SK-N-SH (cell line): ENCODE data around the gene CDSN. TPM values are rescaled to one million over a fixed set of nuclear protein-coding genes. Genes with fewer than 3 reads are reported as not detected.
"Not testable (repeated sequence)": the region's sequence is repeated elsewhere in the genome, so short reads cannot be mapped to it uniquely, and the experiment has no call there.

ENCODE experiments used
- CTCF ChIA-PET: fragments of 300-600, 350-600 bp; formaldehyde crosslinking; extraction: SDS; loops from one replicate; lab custom pipeline; 2021; lab: Yijun Ruan, JAX
- POLR2A ChIA-PET: fragments of 350-600 bp; sonication (Branson Sonifier 250); formaldehyde crosslinking; extraction: SDS; loops from one replicate; lab custom pipeline; 2020; ENCODE audit warnings: antibody characterized with exemption, inconsistent platforms; lab: Yijun Ruan, JAX
- DNase-seq: peaks from one replicate; pipeline ENCODE4 v3.0.0; 2012
- H2AFZ ChIP-seq: fragments of 200-600 bp; sonication (generic); 2 replicates; pipeline ENCODE4 v1.8.1; 2016; ENCODE audit warnings: antibody characterized with exemption, mild to moderate bottlenecking, low read depth
- H3F3A ChIP-seq: fragments of 200-600 bp; sonication (generic); replicated peaks from 2 replicates; pipeline ENCODE3; 2016; ENCODE audit warnings: antibody characterized with exemption, mild to moderate bottlenecking; ENCODE audit not compliant: insufficient read depth
- H3K27ac ChIP-seq, 2 experiments: fragments of 200-500 bp in 1 of 2; fragments of 200-600 bp in 1 of 2; sonication (Bioruptor generic) in 1 of 2; sonication (generic), shearing (Covaris generic) in 1 of 2; 2 replicates each; pipeline versions ENCODE4 v1.5.1 to v1.6.1; 2014 to 2016; ENCODE audit warnings: low read depth in 2 of 2, inconsistent platforms in 1 of 2, low read length in 1 of 2, mild to moderate bottlenecking in 1 of 2, mixed read lengths in 1 of 2
- H3K27me3 ChIP-seq: fragments of 200-600 bp; sonication (generic), shearing (Covaris generic); 2 replicates; pipeline ENCODE4 v1.6.1; 2016; ENCODE audit warnings: mixed run types; ENCODE audit not compliant: insufficient read depth
- H3K36me3 ChIP-seq, 2 experiments: fragments of 200-500 bp in 1 of 2; fragments of 200-600 bp in 1 of 2; sonication (Bioruptor generic) in 1 of 2; sonication (generic) in 1 of 2; replicated peaks in 1 of 2; 2 replicates each; pipeline versions ENCODE3 to v1.5.1; 2014 to 2016; ENCODE audit warnings: low read length in 1 of 2, mild to moderate bottlenecking in 1 of 2; ENCODE audit not compliant: insufficient read depth in 2 of 2, control insufficient read depth in 1 of 2
- H3K4me1 ChIP-seq, 2 experiments: fragments of 200-500 bp in 1 of 2; fragments of 200-600 bp in 1 of 2; sonication (Bioruptor generic) in 1 of 2; sonication (generic), shearing (Covaris generic) in 1 of 2; 2 replicates each; pipeline versions ENCODE4 v1.5.1 to v1.6.1; 2014 to 2016; ENCODE audit warnings: low read depth in 1 of 2, low read length in 1 of 2, mixed run types in 1 of 2; ENCODE audit not compliant: insufficient read depth in 2 of 2, control insufficient read depth in 1 of 2
- H3K4me2 ChIP-seq: fragments of 200-600 bp; sonication (generic), shearing (Covaris generic); 2 replicates; pipeline ENCODE4 v1.6.1; 2017; ENCODE audit warnings: mixed run types
- H3K4me3 ChIP-seq, 2 experiments: fragments of 200-500 bp in 1 of 2; fragments of 200-600 bp in 1 of 2; sonication (Bioruptor generic) in 1 of 2; sonication (generic), shearing (Covaris generic) in 1 of 2; 2 replicates each; pipeline versions ENCODE4 v1.5.1 to v1.8.1; 2014 to 2016; ENCODE audit warnings: low read depth in 2 of 2, inconsistent platforms in 1 of 2, low read length in 1 of 2, mild to moderate bottlenecking in 1 of 2, mixed read lengths in 1 of 2, moderate library complexity in 1 of 2
- H3K79me2 ChIP-seq: fragments of 200-600 bp; sonication (generic); 2 replicates; pipeline ENCODE4 v1.8.1; 2017; ENCODE audit warnings: mild to moderate bottlenecking; ENCODE audit not compliant: insufficient read depth
- H3K9ac ChIP-seq: fragments of 200-600 bp; sonication (generic); 2 replicates; pipeline ENCODE4 v1.6.1; 2017; ENCODE audit warnings: mixed run types
- H3K9me2 ChIP-seq: fragments of 200-600 bp; sonication (generic); 2 replicates; pipeline ENCODE4 v1.6.1; 2017; ENCODE audit warnings: mixed run types
- H3K9me3 ChIP-seq: fragments of 200-600 bp; sonication (generic); 2 replicates; pipeline ENCODE4 v1.6.1; 2017; ENCODE audit warnings: mixed run types, mild to moderate bottlenecking, moderate library complexity
- H4K20me1 ChIP-seq: fragments of 200-600 bp; sonication (generic); 2 replicates; pipeline ENCODE4 v1.6.1; 2017; ENCODE audit warnings: mild to moderate bottlenecking, mixed run types; ENCODE audit not compliant: insufficient read depth
- GABPA ChIP-seq: IDR thresholded peaks from 2 replicates; pipeline ENCODE4 v1.4.0; 2012; ENCODE audit warnings: low read depth, mild to moderate bottlenecking
- NFIC ChIP-seq: IDR thresholded peaks from 2 replicates; pipeline ENCODE4 v1.4.0; 2012; ENCODE audit warnings: borderline replicate concordance
- SMC3 ChIP-seq: IDR thresholded peaks from 2 replicates; pipeline ENCODE4 v1.6.1; 2012; ENCODE audit warnings: low read depth, low read length, improper control_type of control experiment
- TEAD4 ChIP-seq: IDR thresholded peaks from 2 replicates; pipeline ENCODE4 v1.4.0; 2012; ENCODE audit warnings: mild to moderate bottlenecking, borderline replicate concordance; ENCODE audit not compliant: insufficient read depth
- WGBS: methylation state at CpG from one replicate; pipeline ENCODE4 v1.1.6; 2017; ENCODE audit warnings: low lambda C conversion rate; 5-methylcytosine and 5-hydroxymethylcytosine counted together
- polyA plus RNA-seq, 3 experiments: library from polyadenylated mRNA; depleted of rRNA; stranded (reverse); fragments of >200 nt; gene quantifications; 2 replicates each; pipeline ENCODE4 v1.2.3, GENCODE V29; 2012
- small RNA-seq, 7 experiments: library from RNA; depleted of rRNA; stranded (forward); fragments of <200 nt; gene quantifications; one replicate each; pipeline ENCODE3, GENCODE V24; 2012
- TF ChIP-seq, protein P1 (sequence below): IDR thresholded peaks from 2 replicates; pipeline ENCODE4 v1.6.1; 2012; ENCODE audit warnings: mild to moderate bottlenecking, low read depth, low read length, moderate library complexity

Gene CDSN
- polyA plus RNA-seq, 1 of the 3 experiments (the other 2 are of a cell fraction) = 0.02 TPM

DNA sequence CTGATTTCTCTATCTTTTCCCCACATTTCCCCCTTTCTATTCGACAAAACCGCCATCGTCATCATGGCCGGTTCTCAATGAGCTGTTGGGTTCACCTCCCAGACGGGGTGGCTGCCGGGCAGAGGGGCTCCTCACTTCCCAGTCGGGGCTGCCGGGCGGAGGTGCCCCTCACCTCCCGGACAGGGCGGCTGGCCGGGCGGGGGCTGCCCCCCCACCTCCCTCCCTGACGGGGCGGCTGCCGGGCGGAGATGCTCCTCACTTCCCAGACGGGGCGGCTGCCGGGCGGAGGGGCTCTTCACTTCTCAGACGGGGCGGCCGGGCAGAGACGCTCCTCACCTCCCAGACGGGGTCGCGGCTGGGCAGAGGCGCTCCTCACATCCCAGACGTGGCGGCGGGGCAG, 53.2 kb downstream of the CDSN start:
- CTCF ChIA-PET, H3K36me3 ChIP-seq: not testable (repeated sequence)

GRCh38 chr6:31065556-31065955, 54.7 kb downstream of the CDSN start:
- Histone ChIP-seq H3K27ac (no peak overlapping the region), H3F3A (peaks cover 6% of the 10 kb centered on the region), H4K20me1 (no peaks in the 10 kb centered on the region), H3K4me3 (no peak overlapping the region), H3K4me1 (peaks cover 0 to 3% of the 10 kb centered on the region in 2 experiments; a peak in 1 of 4 replicates), H3K9me2 (no peaks in the 10 kb centered on the region), H2AFZ (no peak overlapping the region), H3K36me3 (no peaks in the 10 kb centered on the region), H3K79me2 (no peaks in the 10 kb centered on the region), H3K9me3 (no peaks in the 10 kb centered on the region)
- CTCF ChIA-PET = no interaction called here
- TF ChIP-seq GABPA (no peak), TEAD4 (no peak), SMC3 (no peak), NFIC (0 out of 2 replicates have a peak, but pooled peaks have one; percentile 11)
- TF ChIP-seq, protein P1, sequence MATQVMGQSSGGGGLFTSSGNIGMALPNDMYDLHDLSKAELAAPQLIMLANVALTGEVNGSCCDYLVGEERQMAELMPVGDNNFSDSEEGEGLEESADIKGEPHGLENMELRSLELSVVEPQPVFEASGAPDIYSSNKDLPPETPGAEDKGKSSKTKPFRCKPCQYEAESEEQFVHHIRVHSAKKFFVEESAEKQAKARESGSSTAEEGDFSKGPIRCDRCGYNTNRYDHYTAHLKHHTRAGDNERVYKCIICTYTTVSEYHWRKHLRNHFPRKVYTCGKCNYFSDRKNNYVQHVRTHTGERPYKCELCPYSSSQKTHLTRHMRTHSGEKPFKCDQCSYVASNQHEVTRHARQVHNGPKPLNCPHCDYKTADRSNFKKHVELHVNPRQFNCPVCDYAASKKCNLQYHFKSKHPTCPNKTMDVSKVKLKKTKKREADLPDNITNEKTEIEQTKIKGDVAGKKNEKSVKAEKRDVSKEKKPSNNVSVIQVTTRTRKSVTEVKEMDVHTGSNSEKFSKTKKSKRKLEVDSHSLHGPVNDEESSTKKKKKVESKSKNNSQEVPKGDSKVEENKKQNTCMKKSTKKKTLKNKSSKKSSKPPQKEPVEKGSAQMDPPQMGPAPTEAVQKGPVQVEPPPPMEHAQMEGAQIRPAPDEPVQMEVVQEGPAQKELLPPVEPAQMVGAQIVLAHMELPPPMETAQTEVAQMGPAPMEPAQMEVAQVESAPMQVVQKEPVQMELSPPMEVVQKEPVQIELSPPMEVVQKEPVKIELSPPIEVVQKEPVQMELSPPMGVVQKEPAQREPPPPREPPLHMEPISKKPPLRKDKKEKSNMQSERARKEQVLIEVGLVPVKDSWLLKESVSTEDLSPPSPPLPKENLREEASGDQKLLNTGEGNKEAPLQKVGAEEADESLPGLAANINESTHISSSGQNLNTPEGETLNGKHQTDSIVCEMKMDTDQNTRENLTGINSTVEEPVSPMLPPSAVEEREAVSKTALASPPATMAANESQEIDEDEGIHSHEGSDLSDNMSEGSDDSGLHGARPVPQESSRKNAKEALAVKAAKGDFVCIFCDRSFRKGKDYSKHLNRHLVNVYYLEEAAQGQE = no peak
- TF ChIP-seq, all 33 proteins: peak for 1
- DNase-seq = no peak
- no peak overlapping the region for H3K4me2 ChIP-seq
- 58% methylated on average over 2 of the region's 2 CpGs for WGBS
- no peaks in the 10 kb centered on the region for H3K27me3 ChIP-seq
- H3K9ac ChIP-seq = no peak overlapping the region
- POLR2A ChIA-PET = no interaction called here

More for the DNA sequence above, 53.2 kb downstream of the CDSN start:
- H2AFZ ChIP-seq, H3F3A ChIP-seq, H3K4me2 ChIP-seq, DNase-seq, POLR2A ChIA-PET, H3K9ac ChIP-seq, H3K4me1 ChIP-seq, H3K4me3 ChIP-seq, H3K9me3 ChIP-seq, H4K20me1 ChIP-seq, H3K9me2 ChIP-seq, H3K79me2 ChIP-seq, H3K27ac ChIP-seq, H3K27me3 ChIP-seq: not testable (repeated sequence)
- 90% methylated on average over 9 of the region's 32 CpGs for WGBS

Small RNAs within 50 kb of the gene (small RNA-seq; reads per million reads assigned to genes)
- gene POLR2LP1 (0 reads per million in 7 experiments), gene RNU6-1133P (0 reads per million in 7 experiments)

Other genes starting within 250 kb of the CDSN start
- 40.2 and 52.8 TPM in 2 replicates for gene DDR1, start 235.9 kb downstream of the CDSN start, polyA plus RNA-seq (2012; rRNA removed)
- 30.7 and 34.9 TPM in 2 replicates for gene GTF2H4, start 212.2 kb downstream of the CDSN start, polyA plus RNA-seq (2012; rRNA removed)
- gene VARS2, start 206.2 kb downstream of the CDSN start, polyA plus RNA-seq (2012; rRNA removed) = 31.2 TPM in 2 replicates
- not detected in 2 replicates for gene SFTA2, start 188.3 kb downstream of the CDSN start, polyA plus RNA-seq (2012; rRNA removed)
- not detected in 2 replicates for gene MUCL3, start 179.5 kb downstream of the CDSN start, polyA plus RNA-seq (2012; rRNA removed)
- gene MUC21, start 136.7 kb downstream of the CDSN start, polyA plus RNA-seq (2012; rRNA removed) = not detected in 2 replicates
- gene MUC22, start 110.0 kb downstream of the CDSN start, polyA plus RNA-seq (2012; rRNA removed) = 0.12 and 0.13 TPM in 2 replicates
- gene C6orf15, start 7.9 kb downstream of the CDSN start, polyA plus RNA-seq (2012; rRNA removed) = not detected in 2 replicates
- 3.0 and 3.1 TPM in 2 replicates for gene PSORS1C1, start 5.6 kb downstream of the CDSN start, polyA plus RNA-seq (2012; rRNA removed)
- not detected in 2 replicates for gene PSORS1C2, start 18.6 kb upstream of the CDSN start, polyA plus RNA-seq (2012; rRNA removed)
- gene CCHCR1, start 37.4 kb upstream of the CDSN start, polyA plus RNA-seq (2012; rRNA removed) = 15.5 and 18.7 TPM in 2 replicates
- 7.0 and 9.3 TPM in 2 replicates for gene TCF19, start 38.1 kb upstream of the CDSN start, polyA plus RNA-seq (2012; rRNA removed)
- not detected in 2 replicates for gene POU5F1, start 50.2 kb upstream of the CDSN start, polyA plus RNA-seq (2012; rRNA removed)
- gene HLA-C, start 151.6 kb upstream of the CDSN start, polyA plus RNA-seq (2012; rRNA removed) = 390 and 434 TPM in 2 replicates
- gene HLA-B, start 236.7 kb upstream of the CDSN start, polyA plus RNA-seq (2012; rRNA removed) = 18.7 and 18.9 TPM in 2 replicates